Heart left ventricle (tissue), 16 donors: ENCODE results near the gene MYH8. TPM values are rescaled to one million over a fixed set of nuclear protein-coding genes. Genes with fewer than 3 reads are reported as not detected.

Source experiments
- ATAC-seq, 4 donors: fragments of 200-7000 bp; cut with Tn5 transposase; one replicate each; pipeline ENCODE4 v1.9.1; 2020 to 2022; ENCODE audit warnings: moderate library complexity in 4 of 4, mild to moderate bottlenecking in 3 of 4, moderate number of reproducible peaks in 1 of 4
- DNase-seq, 5 donors: peaks; one replicate each; pipeline ENCODE4 v3.0.0-alpha.2; 2020
- H3K27ac ChIP-seq, 12 donors: fragments of 200-600 bp; sonication (generic) in 4 of 12; one replicate each; pipeline versions ENCODE4 v1.5.0 to v1.8.0; 2016 to 2022; ENCODE audit warnings: mild to moderate bottlenecking in 2 of 12
- H3K27me3 ChIP-seq, 9 donors: fragments of 200-600 bp; sonication (generic) in 2 of 9; one replicate each; pipeline versions ENCODE4 v1.5.1 to v1.8.0; 2016 to 2022; ENCODE audit warnings: mild to moderate bottlenecking in 3 of 9
- H3K36me3 ChIP-seq, 9 donors: fragments of 200-600 bp; sonication (generic) in 2 of 9; one replicate each; pipeline versions ENCODE4 v1.5.0 to v1.8.0; 2018 to 2022; ENCODE audit warnings: mild to moderate bottlenecking in 2 of 9
- H3K4me1 ChIP-seq, 12 donors: fragments of 200-600 bp; sonication (generic) in 4 of 12; one replicate each; pipeline versions ENCODE4 v1.5.0 to v1.8.0; 2016 to 2022; ENCODE audit warnings: mild to moderate bottlenecking in 3 of 12
- H3K4me3 ChIP-seq, 12 donors: fragments of 200-600 bp; sonication (generic) in 4 of 12; one replicate each; pipeline versions ENCODE4 v1.5.0 to v1.8.0; 2017 to 2022; ENCODE audit warnings: mild to moderate bottlenecking in 9 of 12, moderate library complexity in 4 of 12
- H3K9me3 ChIP-seq, 12 donors: fragments of 200-600 bp; sonication (generic) in 4 of 12; one replicate each; pipeline versions ENCODE4 v1.5.0 to v1.8.0; 2016 to 2022; ENCODE audit warnings: mild to moderate bottlenecking in 1 of 12
- CTCF ChIP-seq, 12 donors: fragments of 200-600 bp; sonication (generic) in 4 of 12; IDR thresholded peaks; one replicate each; pipeline versions ENCODE4 v1.5.0 to v1.8.0; 2018 to 2022; ENCODE audit warnings: antibody characterized with exemption in 12 of 12, mild to moderate bottlenecking in 5 of 12
- POLR2A ChIP-seq, 2 donors: fragments of 450-650 bp; IDR thresholded peaks; one replicate each; pipeline ENCODE4 v1.6.1; 2017; ENCODE audit warnings: antibody characterized with exemption in 2 of 2, mild to moderate bottlenecking in 2 of 2, moderate library complexity in 2 of 2
- WGBS, 4 donors: extraction: QIAGEN DNeasy Blood & Tissue Kit in 2 of 4; methylation state at CpG; one replicate each; pipeline versions ENCODE4 v1.1.5 to v1.1.7; 2013 to 2018; 5-methylcytosine and 5-hydroxymethylcytosine counted together
- intact Hi-C, 10 donors: fragments of 100-400 bp; cut with DNase I; formaldehyde crosslinking; loops; one replicate each; pipeline versions ENCODE4 v1.11.1 to v1.14.2; 2022
- polyA plus RNA-seq, 2 donors: library from polyadenylated mRNA; stranded (reverse); fragments of 200-250 nt; gene quantifications; one replicate each; pipeline ENCODE4 v1.2.3, GENCODE V29; 2013
- total RNA-seq, 9 donors: library from RNA; depleted of rRNA in 2 of 9; stranded (reverse); fragments of >200 nt in 2 of 9; fragmentation: NEBNext Ultra II Directional in 3 of 9; extraction: Animal tissue kit (Norgen Biotek cat#: 25700) in 3 of 9; gene quantifications; one replicate each; pipeline versions ENCODE4 v1.1.0 to v1.2.4, GENCODE V29; 2016 to 2023
- donor health status: ischemic (EF 13 %, LVEDD 7.1; RV severe dilation, severe dysfunction).
- donor health status: healthy with polysubstance abuse.
- donor health status: DM: no; HTN: yes; CAD: no.
- donor health status: DM: no; HTN: no; CAD: no.
- donor health status: ischemic (EF 25% LVEDD 6.9; RV normal size, moderate dysfunction).
- donor health status: ischemic (EF 25% LVEDD 5.7; RV mildly dilated, moderate dysfunction).
- donor health status: healthy.
- donor health status: DM: yes; HTN: yes; CAD: no.
- donor health status: ischemic (EF 35%, LVEDD 5.7; RV mildly dilated, moderate dysfunction).
- donor health status: nonischemic (EF 11% LVEDD 7.7; RV severe dilation, severe dysfunction).
- donor health status: DM: yes; HTN: yes; CAD: no.
- donor health status: PGD.
- donor health status: ischemic (EF 29% LVEDD 5.4; RV normal size, mild dysfunction).
- donor health status: nonischemic (EF 23%, LVEDD 6.1; RV moderate dilation, normal function).

MYH8 gene
- total and polyA plus RNA-seq, 11 donors: 0.12 TPM; not detected in 10

- DNase-seq (no peak), ATAC-seq (no peak)
- intact Hi-C loops: no loop called here
- TF ChIP-seq POLR2A (IDR thresholded peaks at IDR 0.05) (no peak), CTCF (IDR thresholded peaks at IDR 0.05) (peak in 8 of 12 donors; percentile 20 to 50 (median 38))
- Histone ChIP-seq H3K27ac (no peak overlapping the region), H3K4me3 (no peak overlapping the region), H3K9me3 (no peaks in the 10 kb centered on the region), H3K4me1 (no peaks in the 10 kb centered on the region), H3K36me3 (no peaks in the 10 kb centered on the region), H3K27me3 (peaks cover 0 to 14% (median 0%) of the 10 kb centered on the region in 9 donors)
- 10 to 21% (median 14%) methylated on average over 3 to 4 of the region's 4 CpGs for WGBS, 4 donors
These were observed 64.0 kb downstream of the MYH8 start for GRCh38 chr17:10357768-10358167.

- Histone ChIP-seq H3K36me3 (no peaks in the 10 kb centered on the region), H3K27me3 (peaks cover 0 to 6% (median 0%) of the 10 kb centered on the region in 9 donors), H3K9me3 (no peaks in the 10 kb centered on the region), H3K27ac (no peak overlapping the region), H3K4me3 (no peak overlapping the region), H3K4me1 (no peaks in the 10 kb centered on the region)
- intact Hi-C loops: no loop called here
- WGBS, 4 donors: 71 to 76% (median 74%) methylated on average over 9 of the region's 9 CpGs
- TF ChIP-seq CTCF (IDR thresholded peaks at IDR 0.05): no peak
- no peak for TF ChIP-seq POLR2A (IDR thresholded peaks at IDR 0.05)
- DNase-seq: no peak
- no peak for ATAC-seq
These were observed 67.1 kb downstream of the MYH8 start for GRCh38 chr17:10354651-10355050.

- Histone ChIP-seq H3K9me3 (no peaks in the 10 kb centered on the region), H3K27ac (no peak overlapping the region), H3K27me3 (no peaks in the 10 kb centered on the region), H3K4me1 (no peaks in the 10 kb centered on the region), H3K36me3 (no peaks in the 10 kb centered on the region), H3K4me3 (no peak overlapping the region)
- ATAC-seq (no peak), DNase-seq (no peak)
- TF ChIP-seq CTCF (IDR thresholded peaks at IDR 0.05) (no peak), POLR2A (IDR thresholded peaks at IDR 0.05) (no peak)
- intact Hi-C loops: no loop called here
These were observed 68.9 kb downstream of the MYH8 start for GRCh38 chr17:10352893-10353292.

- TF ChIP-seq POLR2A (IDR thresholded peaks at IDR 0.05) (no peak), CTCF (IDR thresholded peaks at IDR 0.05) (peak in 2 of 12 donors; percentile 4 to 13)
- Histone ChIP-seq H3K4me3 (no peak overlapping the region), H3K9me3 (no peaks in the 10 kb centered on the region), H3K27ac (no peak overlapping the region), H3K36me3 (no peaks in the 10 kb centered on the region), H3K4me1 (no peaks in the 10 kb centered on the region), H3K27me3 (no peaks in the 10 kb centered on the region)
- DNase-seq: no peak
- 92 to 98% (median 94%) methylated on average over 1 of the region's 1 CpG for WGBS, 4 donors
- intact Hi-C loops: no loop called here
- no peak for ATAC-seq
These were observed 72.3 kb downstream of the MYH8 start for GRCh38 chr17:10349403-10349802.
